GM19099 (cell line): ENCODE results near the gene CNTD1.

ENCODE experiments used
- POLR2A ChIP-seq: IDR thresholded peaks from 3 replicates; pipeline ENCODE4 v1.6.1; 2011; ENCODE audit warnings: low read depth; ENCODE audit not compliant: insufficient read length; ENCODE audit errors: extremely low read depth

Gene CNTD1

GRCh38 chr17:42849031-42849430 lies 50.4 kb downstream of the CNTD1 start:
- no peak for TF ChIP-seq POLR2A

GRCh38 chr17:42849451-42850181 lies 51.0 kb downstream of the CNTD1 start:
- TF ChIP-seq POLR2A: no peak

GRCh38 chr17:42850954-42851353 lies 52.3 kb downstream of the CNTD1 start, which contains the start of gene AOC3:
Gene AOC3, plus strand, starts transcription at chr17:42851199. Its CDS starts 145 bp downstream, at chr17:42851344.
- no peak for TF ChIP-seq POLR2A

- no peak for TF ChIP-seq POLR2A
Observed at GRCh38 chr17:42852351-42852750, 53.7 kb downstream of the CNTD1 start.

GRCh38 chr17:42853004-42853403 lies 54.3 kb downstream of the CNTD1 start:
- TF ChIP-seq POLR2A: no peak

GRCh38 chr17:42853597-42853967 lies 54.9 kb downstream of the CNTD1 start:
- no peak for TF ChIP-seq POLR2A

- no peak for TF ChIP-seq POLR2A
Observed at GRCh38 chr17:42853968-42854790, 55.5 kb downstream of the CNTD1 start.

- no peak for TF ChIP-seq POLR2A
Observed at GRCh38 chr17:42855048-42855596, 56.5 kb downstream of the CNTD1 start.

GRCh38 chr17:42857389-42857788 lies 58.7 kb downstream of the CNTD1 start:
- no peak for TF ChIP-seq POLR2A
